Measurements from ENCODE around the gene CRYAB. TPM values are rescaled to one million over a fixed set of nuclear protein-coding genes. Genes with fewer than 3 reads are reported as not detected.
"Not testable (repeated sequence)": the region's sequence is repeated elsewhere in the genome, so short reads cannot be mapped to it uniquely, and the experiment has no call there.

CRYAB gene
- total RNA-seq, 2 donors from 2014 or later: 59.0 to 80.1 TPM

GRCh38 chr11:111905411-111905810 is 6.2 kb downstream of the CRYAB start:
- H3K27me3 ChIP-seq (replicated peaks; ENCODE audit: insufficient read depth): no peaks in the 10 kb centered on the region
- WGBS: 44% methylated on average over 2 of the region's 2 CpGs
- TF ChIP-seq POLR2A (IDR thresholded peaks at IDR 0.05): no peak
- TF ChIP-seq POLR2AphosphoS5 (IDR thresholded peaks at IDR 0.05): no peak
- TF ChIP-seq CTCF (IDR thresholded peaks at IDR 0.05): no peak

GRCh38 chr11:111886844-111887243 is 24.7 kb downstream of the CRYAB start:
- 79% methylated on average over 2 of the region's 2 CpGs for WGBS

More at GRCh38 chr11:111905411-111905810, 6.2 kb downstream of the CRYAB start:
- H3K36me3 ChIP-seq: no peaks in the 10 kb centered on the region
- no peaks in the 10 kb centered on the region for H3K9me3 ChIP-seq
- H3K4me1 ChIP-seq (replicated peaks): no peaks in the 10 kb centered on the region
- DNase-seq (ENCODE audit: low spot score): no peak
- intact Hi-C loops (cut with DNase I): no loop called here
- no peak overlapping the region for H3K4me3 ChIP-seq
- H3K27ac ChIP-seq: no peak overlapping the region

GRCh38 chr11:111886032-111886431 is 25.5 kb downstream of the CRYAB start:
- Histone ChIP-seq H3K27me3 (replicated peaks; ENCODE audit: insufficient read depth) (no peaks in the 10 kb centered on the region), H3K27ac (no peak overlapping the region), H3K36me3 (no peaks in the 10 kb centered on the region), H3K4me3 (no peak overlapping the region), H3K4me1 (replicated peaks) (no peaks in the 10 kb centered on the region), H3K9me3 (no peaks in the 10 kb centered on the region)
- no peak for DNase-seq (ENCODE audit: low spot score)
- TF ChIP-seq POLR2A (IDR thresholded peaks at IDR 0.05) (no peak), POLR2AphosphoS5 (IDR thresholded peaks at IDR 0.05) (no peak), CTCF (IDR thresholded peaks at IDR 0.05) (no peak)
- intact Hi-C loops (cut with DNase I): no loop called here
- WGBS: 94% methylated on average over 4 of the region's 4 CpGs

More at GRCh38 chr11:111886844-111887243, 24.7 kb downstream of the CRYAB start:
- Histone ChIP-seq H3K36me3 (no peaks in the 10 kb centered on the region), H3K27ac (no peak overlapping the region), H3K4me1 (replicated peaks) (no peaks in the 10 kb centered on the region), H3K27me3 (replicated peaks; ENCODE audit: insufficient read depth) (no peaks in the 10 kb centered on the region), H3K9me3 (no peaks in the 10 kb centered on the region), H3K4me3 (no peak overlapping the region)
- TF ChIP-seq POLR2AphosphoS5 (IDR thresholded peaks at IDR 0.05) (no peak), POLR2A (IDR thresholded peaks at IDR 0.05) (no peak), CTCF (IDR thresholded peaks at IDR 0.05) (no peak)
- intact Hi-C loops (cut with DNase I): no loop called here
- DNase-seq (ENCODE audit: low spot score): no peak

GRCh38 chr11:111885053-111885452 is 26.5 kb downstream of the CRYAB start:
- WGBS: 95% methylated on average over 4 of the region's 4 CpGs
- intact Hi-C loops (cut with DNase I); H3K36me3 ChIP-seq: not testable (repeated sequence)

GRCh38 chr11:111882202-111882601 is 29.4 kb downstream of the CRYAB start:
- WGBS: 91% methylated on average over 5 of the region's 5 CpGs

More at GRCh38 chr11:111885053-111885452, 26.5 kb downstream of the CRYAB start:
- not testable (repeated sequence) for H3K4me1 ChIP-seq (replicated peaks); H3K4me3 ChIP-seq; H3K9me3 ChIP-seq; H3K27ac ChIP-seq; DNase-seq (ENCODE audit: low spot score); H3K27me3 ChIP-seq (replicated peaks; ENCODE audit: insufficient read depth)

More at GRCh38 chr11:111882202-111882601, 29.4 kb downstream of the CRYAB start:
- H3K27me3 ChIP-seq (replicated peaks; ENCODE audit: insufficient read depth): no peaks in the 10 kb centered on the region
- H3K4me3 ChIP-seq: no peak overlapping the region
- DNase-seq (ENCODE audit: low spot score): no peak
- H3K27ac ChIP-seq: no peak overlapping the region
- no peaks in the 10 kb centered on the region for H3K4me1 ChIP-seq (replicated peaks)
- TF ChIP-seq CTCF (IDR thresholded peaks at IDR 0.05): no peak
- no peak for TF ChIP-seq POLR2A (IDR thresholded peaks at IDR 0.05)
- no peak for TF ChIP-seq POLR2AphosphoS5 (IDR thresholded peaks at IDR 0.05)
- intact Hi-C loops (cut with DNase I): no loop called here
- no peaks in the 10 kb centered on the region for H3K36me3 ChIP-seq
- H3K9me3 ChIP-seq: no peaks in the 10 kb centered on the region

Measured in prostate gland (tissue), 2 donors.